Osteoblast (primary cell): ENCODE data around the gene PROP1. TPM values are rescaled to one million over a fixed set of nuclear protein-coding genes. Genes with fewer than 3 reads are reported as not detected.
A peak's percentile ranks its signal among the peaks of the same experiment; 100 is the strongest.
"Not testable (repeated sequence)": the region's sequence is repeated elsewhere in the genome, so short reads cannot be mapped to it uniquely, and the experiment has no call there.

Experiments used
- DNase-seq: peaks from one replicate; pipeline ENCODE4 v3.0.0; 2011; ENCODE audit warnings: low spot score, mixed read lengths; ENCODE audit not compliant: insufficient read length; ENCODE audit errors: missing footprints
- H2AFZ ChIP-seq: 2 replicates; pipeline ENCODE4 v1.6.0; 2011; ENCODE audit warnings: mild to moderate bottlenecking, low read length
- H3K27ac ChIP-seq: 2 replicates; pipeline ENCODE4 v1.5.1; 2011; ENCODE audit warnings: mild to moderate bottlenecking, low read depth, low read length, moderate library complexity
- H3K27me3 ChIP-seq: 2 replicates; pipeline ENCODE4 v1.6.0; 2012; ENCODE audit warnings: mild to moderate bottlenecking, control low read depth, inconsistent platforms, low read length, moderate library complexity; ENCODE audit not compliant: insufficient read depth
- H3K36me3 ChIP-seq: 2 replicates; pipeline ENCODE4 v1.5.1; 2011; ENCODE audit warnings: mild to moderate bottlenecking, low read length, control low read depth, moderate library complexity; ENCODE audit not compliant: insufficient read depth
- H3K4me1 ChIP-seq: 2 replicates; pipeline ENCODE4 v1.5.1; 2011; ENCODE audit warnings: mild to moderate bottlenecking, low read length, control low read depth, moderate library complexity; ENCODE audit not compliant: insufficient read depth
- H3K4me2 ChIP-seq: 2 replicates; pipeline ENCODE4 v1.6.0; 2011; ENCODE audit warnings: mild to moderate bottlenecking, low read length; ENCODE audit not compliant: insufficient read depth
- H3K4me3 ChIP-seq: fragments of 200-600 bp; sonication (generic); 3 replicates; pipeline ENCODE4 v1.5.1; 2012; ENCODE audit warnings: mild to moderate bottlenecking, low read length, inconsistent platforms; ENCODE audit not compliant: insufficient read depth
- H3K79me2 ChIP-seq: 2 replicates; pipeline ENCODE4 v1.6.0; 2012; ENCODE audit warnings: mild to moderate bottlenecking, low read length, control low read depth, inconsistent platforms; ENCODE audit not compliant: insufficient read depth
- H3K9me3 ChIP-seq: 2 replicates; pipeline ENCODE4 v1.5.1; 2011; ENCODE audit warnings: low read depth, low read length, control low read depth
- H4K20me1 ChIP-seq: 2 replicates; pipeline ENCODE4 v1.6.0; 2012; ENCODE audit warnings: mild to moderate bottlenecking, low read length, control low read depth; ENCODE audit not compliant: insufficient read depth
- total RNA-seq: library from RNA; depleted of rRNA; stranded (reverse); fragments of >200 nt; gene quantifications from 2 replicates; pipeline ENCODE4 v1.2.3, GENCODE V29; 2012

Gene PROP1
- total RNA-seq, 1 donor, result not detected

GRCh38 chr5:177949065-177949464 lies 47.0 kb downstream of the PROP1 start:
- H3K9me3 ChIP-seq, H3K27ac ChIP-seq, H2AFZ ChIP-seq, H3K27me3 ChIP-seq, H4K20me1 ChIP-seq, H3K79me2 ChIP-seq, H3K4me3 ChIP-seq, H3K4me2 ChIP-seq, DNase-seq, H3K36me3 ChIP-seq, H3K4me1 ChIP-seq: not testable (repeated sequence)

- not testable (repeated sequence) for DNase-seq, H2AFZ ChIP-seq, H3K27ac ChIP-seq, H3K4me1 ChIP-seq, H3K9me3 ChIP-seq, H3K4me3 ChIP-seq, H3K4me2 ChIP-seq, H3K27me3 ChIP-seq, H4K20me1 ChIP-seq, H3K36me3 ChIP-seq, H3K79me2 ChIP-seq
These were observed 48.1 kb downstream of the PROP1 start for GRCh38 chr5:177947912-177948311.

- H3K27me3 ChIP-seq, H4K20me1 ChIP-seq, H3K27ac ChIP-seq, H2AFZ ChIP-seq, H3K79me2 ChIP-seq, H3K36me3 ChIP-seq, H3K9me3 ChIP-seq, H3K4me1 ChIP-seq, H3K4me3 ChIP-seq, H3K4me2 ChIP-seq: not testable (repeated sequence)
- DNase-seq, result peak; percentile 25
These were observed 50.3 kb downstream of the PROP1 start for GRCh38 chr5:177945601-177946283.

- H3K4me2 ChIP-seq, H3K27ac ChIP-seq, H3K9me3 ChIP-seq: not testable (repeated sequence)
These were observed 50.9 kb downstream of the PROP1 start for GRCh38 chr5:177945145-177945544.

GRCh38 chr5:177943805-177944736 lies 52.0 kb downstream of the PROP1 start:
- H2AFZ ChIP-seq, H3K27ac ChIP-seq, H4K20me1 ChIP-seq, H3K4me1 ChIP-seq, H3K27me3 ChIP-seq, H3K36me3 ChIP-seq, H3K9me3 ChIP-seq, H3K79me2 ChIP-seq, DNase-seq: not testable (repeated sequence)
- H3K4me2 ChIP-seq, result peak overlapping the region; percentile 66
- peak overlapping the region; percentile 69 for H3K4me3 ChIP-seq

More at GRCh38 chr5:177945145-177945544, 50.9 kb downstream of the PROP1 start:
- H4K20me1 ChIP-seq, H3K79me2 ChIP-seq, H2AFZ ChIP-seq, DNase-seq, H3K4me3 ChIP-seq, H3K27me3 ChIP-seq, H3K36me3 ChIP-seq, H3K4me1 ChIP-seq: not testable (repeated sequence)

GRCh38 chr5:177942896-177943295 lies 53.1 kb downstream of the PROP1 start:
- H3K27ac ChIP-seq, H4K20me1 ChIP-seq, H3K9me3 ChIP-seq, H3K4me2 ChIP-seq, H3K27me3 ChIP-seq, H2AFZ ChIP-seq, H3K79me2 ChIP-seq, H3K36me3 ChIP-seq, H3K4me3 ChIP-seq, DNase-seq, H3K4me1 ChIP-seq: not testable (repeated sequence)

Other genes starting within 250 kb of the PROP1 start
- gene FAM153A, start 213.3 kb downstream of the PROP1 start, total RNA-seq, result not detected in 2 replicates
- gene N4BP3, start 117.3 kb upstream of the PROP1 start, total RNA-seq, result under 0.01 TPM in 2 replicates
- gene RMND5B, start 134.8 kb upstream of the PROP1 start, total RNA-seq, result 20.0 and 20.6 TPM in 2 replicates
- gene NHP2, start 157.6 kb upstream of the PROP1 start, total RNA-seq, result 66.2 and 71.3 TPM in 2 replicates
- gene GMCL2, start 191.1 kb upstream of the PROP1 start, total RNA-seq, result not detected in 2 replicates
- 40.9 and 42.4 TPM in 2 replicates for gene HNRNPAB, start 208.3 kb upstream of the PROP1 start, total RNA-seq
- 35.1 and 36.5 TPM in 2 replicates for gene PHYKPL, start 236.6 kb upstream of the PROP1 start, total RNA-seq